Endodermal cell (in vitro differentiated cells): Measurements from ENCODE around the gene UQCR10. TPM values are rescaled to one million over a fixed set of nuclear protein-coding genes. Genes with fewer than 3 reads are reported as not detected.

Experiments used
- DNase-seq: peaks from one replicate; pipeline ENCODE4 v3.0.0-alpha.2; 2017
- H3K27ac ChIP-seq: 2 replicates; pipeline ENCODE4 v1.5.1; 2013; ENCODE audit warnings: mild to moderate bottlenecking, low read depth, low read length, moderate library complexity
- H3K27me3 ChIP-seq: 2 replicates; pipeline ENCODE4 v1.6.1; 2013; ENCODE audit warnings: mild to moderate bottlenecking, low read length, moderate library complexity; ENCODE audit not compliant: insufficient read depth, control insufficient read depth, poor library complexity, severe bottlenecking
- H3K36me3 ChIP-seq: 2 replicates; pipeline ENCODE4 v1.7.0; 2013; ENCODE audit warnings: mild to moderate bottlenecking, low read length, moderate library complexity; ENCODE audit not compliant: control insufficient read depth, insufficient read depth
- H3K4me1 ChIP-seq: one replicate; pipeline ENCODE4 v1.7.0; 2013; ENCODE audit warnings: low read length; ENCODE audit not compliant: control insufficient read depth, insufficient read depth
- H3K4me3 ChIP-seq: 2 replicates; pipeline ENCODE4 v1.5.1; 2013; ENCODE audit warnings: mild to moderate bottlenecking, low read length, moderate library complexity
- H3K9ac ChIP-seq: 2 replicates; pipeline ENCODE4 v1.6.1; 2013; ENCODE audit warnings: mild to moderate bottlenecking, low read length, moderate library complexity; ENCODE audit not compliant: poor library complexity, severe bottlenecking; ENCODE audit errors: extremely low read depth
- H3K9me3 ChIP-seq: 2 replicates; pipeline ENCODE4 v1.6.1; 2013; ENCODE audit warnings: mild to moderate bottlenecking, low read length, moderate library complexity; ENCODE audit not compliant: control insufficient read depth
- H3K27ac Mint-ChIP-seq: 2 replicates; pipeline ENCODE4 v1.8.0; 2020; ENCODE audit warnings: mixed read lengths
- H3K27me3 Mint-ChIP-seq: 2 replicates; pipeline ENCODE4 v1.8.0; 2021; ENCODE audit warnings: mild to moderate bottlenecking, mixed read lengths; ENCODE audit not compliant: insufficient read depth
- H3K36me3 Mint-ChIP-seq: 2 replicates; pipeline ENCODE4 v1.8.0; 2020; ENCODE audit warnings: low read depth, mixed read lengths
- H3K4me1 Mint-ChIP-seq: 2 replicates; pipeline ENCODE4 v1.8.0; 2020; ENCODE audit warnings: mixed read lengths
- H3K4me3 Mint-ChIP-seq: 2 replicates; pipeline ENCODE4 v1.8.0; 2020; ENCODE audit warnings: mild to moderate bottlenecking, moderate library complexity, mixed read lengths
- H3K9me3 Mint-ChIP-seq: 2 replicates; pipeline ENCODE4 v1.8.0; 2020; ENCODE audit warnings: mild to moderate bottlenecking, mixed read lengths
- CTCF ChIP-seq: fragments of 200-600 bp; sonication (generic); conservative IDR thresholded peaks from 2 replicates; pipeline ENCODE4 v1.5.0; 2021; ENCODE audit warnings: antibody characterized with exemption, mild to moderate bottlenecking
- WGBS, 2 experiments: methylation state at CpG; one replicate each; pipeline versions ENCODE4 v1.1.5 to v1.1.7; 2013; ENCODE audit warnings: missing lambda C conversion rate in 2 of 2, mixed read lengths in 1 of 2; ENCODE audit not compliant: insufficient coverage in 1 of 2, insufficient read length in 1 of 2; 5-methylcytosine and 5-hydroxymethylcytosine counted together
- total RNA-seq, 2 donors: library from RNA; stranded (reverse); fragmentation: NEBNext Ultra II Directional in 1 of 2; extraction: Animal tissue kit (Norgen Biotek cat#: 25700) in 1 of 2; gene quantifications; 2 replicates in 1 of 2; 3 replicates in 1 of 2; pipeline ENCODE4 v1.2.1, GENCODE V29; 2021

The UQCR10 gene
- total RNA-seq, 2 donors from 2014 or later: 111 to 120 TPM

DNA sequence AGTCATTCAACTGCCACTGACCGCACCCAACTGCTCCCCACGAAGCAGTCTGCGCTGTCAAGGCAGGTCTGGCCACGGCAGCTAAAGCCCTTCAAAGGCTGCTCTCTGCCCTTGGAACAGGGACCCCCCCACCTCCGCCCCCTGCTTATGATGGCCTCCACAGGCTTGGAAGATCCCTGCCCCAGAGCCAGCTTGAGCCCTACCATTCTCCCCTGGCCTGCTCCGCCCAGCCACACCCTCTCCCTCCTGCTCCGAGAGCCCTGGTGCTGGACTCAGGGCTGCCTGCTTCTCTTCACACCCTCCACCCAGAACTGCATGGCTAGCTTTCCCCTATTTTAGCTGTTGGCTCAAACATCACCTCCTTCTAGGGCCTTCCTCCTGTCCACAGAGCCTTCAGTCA, 19.3 kb upstream of the UQCR10 start:
- Histone ChIP-seq H3K4me3 (no peak overlapping the region), H3K36me3 (no peaks in the 10 kb centered on the region), H3K27me3 (no peaks in the 10 kb centered on the region), H3K4me1 (no peaks in the 10 kb centered on the region), H3K9ac (no peak overlapping the region), H3K9me3 (no peaks in the 10 kb centered on the region), H3K27ac (no peak overlapping the region)
- DNase-seq: no peak
- Mint-ChIP-seq H3K4me1 (no peaks in the 10 kb centered on the region), H3K9me3 (no peaks in the 10 kb centered on the region), H3K27me3 (no peaks in the 10 kb centered on the region), H3K4me3 (no peak overlapping the region), H3K36me3 (peaks cover 13% of the 10 kb centered on the region), H3K27ac (peak overlapping the region; percentile 67)
- WGBS, 2 experiments: 92 to 98% methylated on average over 5 to 7 of the region's 7 CpGs
- TF ChIP-seq CTCF: no peak

DNA sequence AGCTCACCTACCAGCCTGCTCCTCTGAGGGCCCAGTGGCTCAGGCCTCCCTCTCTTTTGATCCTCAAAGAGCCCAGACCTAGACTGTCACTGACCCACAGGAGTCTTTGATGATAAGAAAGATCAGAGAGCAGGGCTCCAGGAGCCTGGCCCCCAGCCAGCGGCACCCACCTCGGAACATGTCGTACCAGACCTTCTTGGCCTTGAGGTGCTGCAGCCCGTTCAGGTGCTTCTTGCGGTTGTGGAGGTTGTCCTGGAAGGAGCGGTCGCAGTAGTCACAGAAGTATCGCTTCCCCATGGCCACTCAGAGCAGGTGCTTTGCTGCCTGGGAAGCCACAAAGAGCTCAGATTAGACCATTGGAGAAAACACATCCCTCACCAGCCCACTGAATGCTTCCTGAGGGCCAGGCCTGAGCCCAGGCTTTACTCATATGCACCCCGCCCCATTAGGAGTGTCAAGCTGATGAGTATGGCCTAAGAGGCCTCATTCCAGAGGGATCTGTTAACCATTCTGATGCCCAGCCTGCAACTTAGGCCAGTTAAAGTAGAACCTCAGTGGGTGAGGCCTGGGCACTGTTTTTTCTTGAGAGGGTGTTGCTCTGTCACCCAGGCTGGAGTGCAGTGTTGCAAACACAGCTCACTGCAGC, 18.8 kb upstream of the UQCR10 start:
- no peak for TF ChIP-seq CTCF

GRCh38 chr22:29750029-29750428, 17.1 kb upstream of the UQCR10 start:
- Mint-ChIP-seq H3K4me1 (no peaks in the 10 kb centered on the region), H3K4me3 (no peak overlapping the region), H3K27ac (no peak overlapping the region), H3K9me3 (no peaks in the 10 kb centered on the region), H3K27me3 (no peaks in the 10 kb centered on the region), H3K36me3 (peaks cover 13% of the 10 kb centered on the region)
- Histone ChIP-seq H3K9ac (no peak overlapping the region), H3K9me3 (no peaks in the 10 kb centered on the region), H3K4me1 (no peaks in the 10 kb centered on the region), H3K36me3 (no peaks in the 10 kb centered on the region), H3K4me3 (no peak overlapping the region), H3K27ac (no peak overlapping the region), H3K27me3 (no peaks in the 10 kb centered on the region)
- no peak for TF ChIP-seq CTCF
- DNase-seq: no peak
- WGBS, 2 experiments: 84 to 93% methylated on average over 3 of the region's 3 CpGs

More for the DNA sequence above, 18.8 kb upstream of the UQCR10 start:
- no peak for DNase-seq
- peaks cover 13% of the 10 kb centered on the region for H3K36me3 Mint-ChIP-seq
- H3K36me3 ChIP-seq: no peaks in the 10 kb centered on the region
- no peak overlapping the region for H3K27ac ChIP-seq
- peak overlapping the region; percentile 67 for H3K27ac Mint-ChIP-seq
- 92 to 97% methylated on average over 7 to 9 of the region's 9 CpGs for WGBS, 2 experiments
- H3K4me3 Mint-ChIP-seq: no peak overlapping the region
- no peak overlapping the region for H3K9ac ChIP-seq
- H3K9me3 Mint-ChIP-seq: no peaks in the 10 kb centered on the region
- no peak overlapping the region for H3K4me3 ChIP-seq
- no peaks in the 10 kb centered on the region for H3K4me1 ChIP-seq
- H3K27me3 ChIP-seq: no peaks in the 10 kb centered on the region
- H3K4me1 Mint-ChIP-seq: no peaks in the 10 kb centered on the region
- no peaks in the 10 kb centered on the region for H3K9me3 ChIP-seq
- no peaks in the 10 kb centered on the region for H3K27me3 Mint-ChIP-seq
